Thoracic aorta (tissue), 2 donors: ENCODE measurements around the gene KCNQ4. TPM values are rescaled to one million over a fixed set of nuclear protein-coding genes. Genes with fewer than 3 reads are reported as not detected.
A peak's percentile ranks its signal among the peaks of the same experiment; 100 is the strongest.

ENCODE experiments used
- ATAC-seq: fragments of 150-250 bp; one replicate; pipeline ENCODE4 v1.8.0; 2017; ENCODE audit warnings: low read depth; ENCODE audit not compliant: insufficient number of reproducible peaks, low FRiP score
- DNase-seq: peaks from one replicate; pipeline ENCODE4 v3.0.0-alpha.2; 2020; ENCODE audit warnings: low spot score
- H3K27ac ChIP-seq, 2 donors: fragments of 200-600 bp; sonication (generic); 1 replicate in 1 of 2; 2 replicates in 1 of 2; pipeline ENCODE4 v1.5.1; 2016; ENCODE audit warnings: mild to moderate bottlenecking in 2 of 2, moderate library complexity in 2 of 2
- H3K27me3 ChIP-seq: fragments of 200-600 bp; sonication (generic); replicated peaks from 2 replicates; pipeline ENCODE4 v1.6.0; 2016; ENCODE audit warnings: mild to moderate bottlenecking; ENCODE audit not compliant: insufficient read depth
- H3K36me3 ChIP-seq: fragments of 200-600 bp; sonication (generic); one replicate; pipeline ENCODE4 v1.5.1; 2016
- H3K4me1 ChIP-seq, 2 donors: fragments of 200-600 bp; sonication (generic); 1 replicate in 1 of 2; 2 replicates in 1 of 2; pipeline versions ENCODE4 v1.5.1 to v1.6.0; 2016; ENCODE audit warnings: low read depth in 2 of 2, mild to moderate bottlenecking in 1 of 2; ENCODE audit not compliant: control insufficient read depth in 1 of 2
- H3K4me3 ChIP-seq: fragments of 200-600 bp; sonication (generic); 2 replicates; pipeline ENCODE4 v1.5.1; 2016; ENCODE audit warnings: mild to moderate bottlenecking
- H3K9me3 ChIP-seq: fragments of 200-600 bp; sonication (generic); 2 replicates; pipeline ENCODE4 v1.5.1; 2016
- total RNA-seq, 2 donors: library from RNA; depleted of rRNA; stranded (reverse); fragments of >200 nt; gene quantifications; one replicate each; pipeline versions ENCODE4 v1.1.0 to v1.2.3, GENCODE V29; 2016
- TF ChIP-seq, protein P1 (sequence below): fragments of 200-600 bp; sonication (generic); IDR thresholded peaks from one replicate; pipeline ENCODE4 v1.5.1; 2019; ENCODE audit warnings: antibody characterized with exemption

Gene KCNQ4
- total RNA-seq, 2 donors from 2014 or later: 5.7 to 11.5 TPM

DNA sequence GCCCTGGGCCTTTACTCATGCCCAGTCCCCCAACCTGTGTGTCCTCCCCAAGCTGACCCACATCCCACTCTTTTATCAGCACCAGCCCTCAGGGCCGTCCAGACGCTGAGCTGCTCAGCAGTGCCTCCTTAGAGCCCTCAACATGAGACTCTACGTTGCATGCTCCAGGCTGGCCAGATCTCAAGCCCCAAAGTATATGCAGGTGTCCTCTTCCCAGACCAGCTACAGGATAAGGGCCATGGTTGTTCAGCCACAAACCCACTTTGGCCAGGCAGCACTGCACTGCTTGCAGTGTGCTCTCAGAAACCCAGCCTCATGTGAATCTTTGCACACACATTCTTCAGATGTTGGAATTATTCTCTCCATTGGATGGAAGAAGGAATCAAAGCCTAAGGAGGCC, 72.5 kb downstream of the KCNQ4 start:
- peaks cover 16 to 34% of the 10 kb centered on the region in 2 donors for H3K4me1 ChIP-seq
- H3K36me3 ChIP-seq: no peaks in the 10 kb centered on the region
- H3K27me3 ChIP-seq: no peaks in the 10 kb centered on the region
- no peak overlapping the region for H3K4me3 ChIP-seq
- no peaks in the 10 kb centered on the region for H3K9me3 ChIP-seq
- ATAC-seq (no peak), DNase-seq (no peak)
- no peak overlapping the region for H3K27ac ChIP-seq
- TF ChIP-seq, protein P1, sequence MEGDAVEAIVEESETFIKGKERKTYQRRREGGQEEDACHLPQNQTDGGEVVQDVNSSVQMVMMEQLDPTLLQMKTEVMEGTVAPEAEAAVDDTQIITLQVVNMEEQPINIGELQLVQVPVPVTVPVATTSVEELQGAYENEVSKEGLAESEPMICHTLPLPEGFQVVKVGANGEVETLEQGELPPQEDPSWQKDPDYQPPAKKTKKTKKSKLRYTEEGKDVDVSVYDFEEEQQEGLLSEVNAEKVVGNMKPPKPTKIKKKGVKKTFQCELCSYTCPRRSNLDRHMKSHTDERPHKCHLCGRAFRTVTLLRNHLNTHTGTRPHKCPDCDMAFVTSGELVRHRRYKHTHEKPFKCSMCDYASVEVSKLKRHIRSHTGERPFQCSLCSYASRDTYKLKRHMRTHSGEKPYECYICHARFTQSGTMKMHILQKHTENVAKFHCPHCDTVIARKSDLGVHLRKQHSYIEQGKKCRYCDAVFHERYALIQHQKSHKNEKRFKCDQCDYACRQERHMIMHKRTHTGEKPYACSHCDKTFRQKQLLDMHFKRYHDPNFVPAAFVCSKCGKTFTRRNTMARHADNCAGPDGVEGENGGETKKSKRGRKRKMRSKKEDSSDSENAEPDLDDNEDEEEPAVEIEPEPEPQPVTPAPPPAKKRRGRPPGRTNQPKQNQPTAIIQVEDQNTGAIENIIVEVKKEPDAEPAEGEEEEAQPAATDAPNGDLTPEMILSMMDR: no peak

DNA sequence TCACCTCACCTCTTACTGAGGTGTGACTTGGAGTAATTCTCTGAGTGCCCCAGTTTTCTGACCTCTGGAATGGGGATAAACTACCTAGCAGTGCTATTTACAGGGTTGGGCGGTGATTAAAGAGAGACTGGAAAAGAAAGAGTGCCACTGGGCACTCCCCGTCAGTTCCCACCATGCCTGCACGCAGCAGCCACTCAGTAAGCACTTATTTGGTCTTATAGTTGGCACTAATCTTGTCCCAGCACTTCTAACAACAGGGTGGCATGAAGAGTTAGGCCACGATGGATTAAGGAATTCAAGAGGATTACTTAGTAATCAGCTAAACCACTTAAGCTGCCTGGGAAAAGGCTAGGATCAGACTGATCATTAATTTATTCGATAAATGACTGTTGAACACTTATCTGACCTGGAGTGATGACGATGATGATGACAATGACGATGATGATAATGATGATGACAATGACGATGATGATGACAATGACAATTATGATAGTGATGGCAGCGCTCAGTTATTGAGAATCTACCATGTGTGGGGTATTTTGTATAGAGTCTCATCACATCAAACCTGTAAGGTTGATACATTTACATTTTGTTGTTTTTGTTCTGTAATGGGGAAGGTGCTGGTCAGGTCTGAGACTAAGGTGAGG, 73.2 kb downstream of the KCNQ4 start:
- H3K36me3 ChIP-seq: no peaks in the 10 kb centered on the region
- ATAC-seq: no peak
- H3K27ac ChIP-seq: no peak overlapping the region
- H3K27me3 ChIP-seq: no peaks in the 10 kb centered on the region
- TF ChIP-seq, protein P1: no peak
- DNase-seq: no peak
- H3K4me1 ChIP-seq: peaks cover 16 to 35% of the 10 kb centered on the region in 2 donors
- H3K9me3 ChIP-seq: no peaks in the 10 kb centered on the region
- H3K4me3 ChIP-seq: no peak overlapping the region

DNA sequence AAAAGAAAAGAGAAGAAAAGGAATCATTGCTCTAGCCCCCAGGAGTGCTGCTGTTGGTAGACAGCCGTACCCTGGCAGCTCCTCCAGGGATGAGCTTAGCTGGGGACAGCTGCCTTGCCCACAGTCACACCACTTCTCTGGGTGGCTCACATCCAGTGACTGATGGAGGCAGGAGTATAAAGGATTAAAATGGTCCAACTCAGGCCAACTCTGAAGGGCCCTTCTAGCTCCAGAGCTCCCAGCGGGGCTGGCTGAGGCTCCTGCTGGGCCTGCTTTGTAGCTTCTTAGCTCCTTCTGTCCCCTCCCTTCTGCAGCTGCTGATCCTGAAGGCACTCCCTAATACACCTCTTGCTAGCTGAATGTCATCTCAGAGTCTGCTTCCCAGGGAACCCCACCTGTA, 74.2 kb downstream of the KCNQ4 start:
- no peak for DNase-seq
- no peak for ATAC-seq
- H3K27me3 ChIP-seq: no peaks in the 10 kb centered on the region

DNA sequence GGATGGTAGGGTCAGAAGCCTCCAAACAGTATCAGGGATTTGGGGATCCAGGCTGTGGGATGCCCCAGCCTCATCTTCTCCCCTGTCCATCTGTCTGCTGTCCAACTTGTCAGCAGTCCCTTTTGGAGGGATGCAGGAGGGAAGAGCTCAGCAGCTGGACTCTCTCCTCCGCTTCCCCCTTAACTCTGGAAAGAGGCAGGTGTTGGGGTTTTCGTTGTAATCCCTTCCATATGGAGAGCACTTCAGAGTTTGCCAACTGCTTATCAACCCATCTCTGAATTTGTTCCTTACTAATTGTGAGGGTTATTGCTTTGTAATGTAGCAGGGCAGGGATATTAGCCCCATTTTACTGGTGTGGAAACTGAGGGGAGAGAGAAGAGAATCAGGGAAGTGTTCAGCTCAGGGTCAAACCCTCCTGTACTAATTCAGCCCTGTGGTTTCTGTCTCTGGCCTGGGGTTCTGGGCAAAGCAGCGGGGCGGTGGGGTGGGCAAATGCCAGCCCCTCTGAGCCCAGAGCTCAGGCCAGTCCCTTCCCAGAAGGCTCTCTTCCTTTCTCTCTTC, 75.3 kb downstream of the KCNQ4 start:
- ATAC-seq: no peak
- no peaks in the 10 kb centered on the region for H3K27me3 ChIP-seq
- TF ChIP-seq, protein P1: no peak
- no peak for DNase-seq
- H3K4me3 ChIP-seq: no peak overlapping the region
- peak overlapping the region in 1 of 2 donors; percentile 90 for H3K27ac ChIP-seq
- H3K36me3 ChIP-seq: no peaks in the 10 kb centered on the region
- H3K9me3 ChIP-seq: no peaks in the 10 kb centered on the region
- H3K4me1 ChIP-seq: peaks cover 16 to 24% of the 10 kb centered on the region in 2 donors

More for the DNA sequence above, 74.2 kb downstream of the KCNQ4 start:
- Histone ChIP-seq H3K27ac (no peak overlapping the region), H3K4me3 (no peak overlapping the region), H3K4me1 (peaks cover 16 to 35% of the 10 kb centered on the region in 2 donors), H3K9me3 (no peaks in the 10 kb centered on the region), H3K36me3 (no peaks in the 10 kb centered on the region)
- TF ChIP-seq, protein P1: no peak

DNA sequence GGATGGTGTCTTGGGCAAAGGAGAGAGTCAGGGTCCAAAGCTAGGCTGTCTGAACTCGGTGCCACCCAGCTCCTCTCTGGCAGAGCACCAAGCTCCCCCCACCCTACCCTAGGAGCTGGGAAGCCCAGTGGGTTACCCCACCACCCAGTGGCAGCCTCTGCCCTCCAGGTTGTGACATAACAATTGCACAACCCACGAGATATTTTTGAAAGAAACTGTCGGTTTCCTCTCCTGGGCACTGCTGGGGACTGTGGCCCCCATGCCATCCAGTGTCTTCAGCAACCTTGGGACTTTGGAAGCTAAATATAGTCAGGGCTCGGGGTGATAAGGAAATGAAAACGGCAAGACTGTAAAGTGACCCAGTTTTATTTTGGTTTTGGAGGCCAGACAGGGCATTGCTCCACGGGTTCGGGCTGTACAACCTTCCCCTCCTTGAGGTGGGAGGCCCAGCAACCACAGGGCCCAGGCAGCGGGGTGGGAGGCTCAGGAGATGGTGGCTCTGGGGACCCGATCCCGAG, 77.2 kb downstream of the KCNQ4 start:
- H3K36me3 ChIP-seq: no peaks in the 10 kb centered on the region
- H3K9me3 ChIP-seq: no peaks in the 10 kb centered on the region
- DNase-seq (no peak), ATAC-seq (no peak)
- no peaks in the 10 kb centered on the region for H3K27me3 ChIP-seq
- peaks cover 16 to 30% of the 10 kb centered on the region in 2 donors for H3K4me1 ChIP-seq
- peak overlapping the region; percentile 88 to 90 for H3K27ac ChIP-seq
- TF ChIP-seq, protein P1: no peak
- peak overlapping the region; percentile 87 for H3K4me3 ChIP-seq
